ENCODE data around the gene RNASE3.
"Not testable (repeated sequence)": the region's sequence is repeated elsewhere in the genome, so short reads cannot be mapped to it uniquely, and the experiment has no call there.

RNASE3 gene

GRCh38 chr14:20891126-20891825, at the start of gene RNASE3:
Gene RNASE3, plus strand, starts transcription at chr14:20891385. Its CDS starts 302 bp downstream, at chr14:20891687.
- not testable (repeated sequence) for H3K4me3 ChIP-seq (ENCODE audit: low read length)

- no peak overlapping the region for H3K4me3 ChIP-seq (ENCODE audit: low read length)
- no peak for TF ChIP-seq ZNF274 (IDR thresholded peaks at IDR 0.05; ENCODE audit: low read depth, low read length)
These were observed 44.6 kb upstream of the RNASE3 start for GRCh38 chr14:20846560-20846959.

- TF ChIP-seq ZNF274 (IDR thresholded peaks at IDR 0.05; ENCODE audit: low read depth, low read length) = no peak
- no peak overlapping the region for H3K4me3 ChIP-seq (ENCODE audit: low read length)
These were observed 42.8 kb upstream of the RNASE3 start for GRCh38 chr14:20848316-20848954.

GRCh38 chr14:20848955-20849570, 42.1 kb upstream of the RNASE3 start:
- no peak overlapping the region for H3K4me3 ChIP-seq (ENCODE audit: low read length)
- TF ChIP-seq ZNF274 (IDR thresholded peaks at IDR 0.05; ENCODE audit: low read depth, low read length) = no peak

- no peak overlapping the region for H3K4me3 ChIP-seq (ENCODE audit: low read length)
- no peak for TF ChIP-seq ZNF274 (IDR thresholded peaks at IDR 0.05; ENCODE audit: low read depth, low read length)
These were observed 38.1 kb upstream of the RNASE3 start for GRCh38 chr14:20853042-20853441.

- H3K4me3 ChIP-seq (ENCODE audit: low read length) = no peak overlapping the region
- TF ChIP-seq ZNF274 (IDR thresholded peaks at IDR 0.05; ENCODE audit: low read depth, low read length) = no peak
These were observed 35.4 kb upstream of the RNASE3 start for GRCh38 chr14:20855652-20856291.

- no peak overlapping the region for H3K4me3 ChIP-seq (ENCODE audit: low read length)
- TF ChIP-seq ZNF274 (IDR thresholded peaks at IDR 0.05; ENCODE audit: low read depth, low read length) = no peak
These were observed 34.0 kb upstream of the RNASE3 start for GRCh38 chr14:20857207-20857606.

GRCh38 chr14:20857630-20858261, 33.4 kb upstream of the RNASE3 start:
- no peak for TF ChIP-seq ZNF274 (IDR thresholded peaks at IDR 0.05; ENCODE audit: low read depth, low read length)

GRCh38 chr14:20866194-20866593, 25.0 kb upstream of the RNASE3 start:
- TF ChIP-seq ZNF274 (IDR thresholded peaks at IDR 0.05; ENCODE audit: low read depth, low read length) = no peak
- no peak overlapping the region for H3K4me3 ChIP-seq (ENCODE audit: low read length)

More at GRCh38 chr14:20857630-20858261, 33.4 kb upstream of the RNASE3 start:
- no peak overlapping the region for H3K4me3 ChIP-seq (ENCODE audit: low read length)

- TF ChIP-seq ZNF274 (IDR thresholded peaks at IDR 0.05; ENCODE audit: low read depth, low read length) = no peak
- H3K4me3 ChIP-seq (ENCODE audit: low read length) = no peak overlapping the region
These were observed 24.2 kb upstream of the RNASE3 start for GRCh38 chr14:20866963-20867362.

- no peak overlapping the region for H3K4me3 ChIP-seq (ENCODE audit: low read length)
- no peak for TF ChIP-seq ZNF274 (IDR thresholded peaks at IDR 0.05; ENCODE audit: low read depth, low read length)
These were observed 17.6 kb upstream of the RNASE3 start for GRCh38 chr14:20873370-20874177.

- H3K4me3 ChIP-seq (ENCODE audit: low read length) = no peak overlapping the region
- no peak for TF ChIP-seq ZNF274 (IDR thresholded peaks at IDR 0.05; ENCODE audit: low read depth, low read length)
These were observed 14.2 kb upstream of the RNASE3 start for GRCh38 chr14:20877016-20877415.

GRCh38 chr14:20878695-20879094, 12.5 kb upstream of the RNASE3 start:
- no peak for TF ChIP-seq ZNF274 (IDR thresholded peaks at IDR 0.05; ENCODE audit: low read depth, low read length)
- H3K4me3 ChIP-seq (ENCODE audit: low read length) = no peak overlapping the region

GRCh38 chr14:20881229-20881628, 10.0 kb upstream of the RNASE3 start:
- not testable (repeated sequence) for H3K4me3 ChIP-seq (ENCODE audit: low read length)

GRCh38 chr14:20882787-20883186, 8.4 kb upstream of the RNASE3 start:
- not testable (repeated sequence) for H3K4me3 ChIP-seq (ENCODE audit: low read length)

GRCh38 chr14:20888411-20888810, 2.8 kb upstream of the RNASE3 start:
- not testable (repeated sequence) for H3K4me3 ChIP-seq (ENCODE audit: low read length)

- H3K4me3 ChIP-seq (ENCODE audit: low read length) = not testable (repeated sequence)
These were observed 4.1 kb downstream of the RNASE3 start for GRCh38 chr14:20895322-20895721.

Measured in GM08714 (cell line).